Stimulated activated CD8-positive, alpha-beta memory T cell treated with anti-CD3 and anti-CD28 coated beads, Interleukin-12 subunit alpha, Interleukin-12 subunit beta, amount 100 ng/mL, for 1 hour (primary cell): Measurements from ENCODE around the gene CACNA1D.

Experiments used
- DNase-seq: peaks from one replicate; pipeline ENCODE4 v3.0.0-alpha.2; 2020; ENCODE audit warnings: low read depth

Gene CACNA1D

GRCh38 chr3:53823026-53823955 lies 328.9 kb downstream of the CACNA1D start:
- no peak for DNase-seq

DNA sequence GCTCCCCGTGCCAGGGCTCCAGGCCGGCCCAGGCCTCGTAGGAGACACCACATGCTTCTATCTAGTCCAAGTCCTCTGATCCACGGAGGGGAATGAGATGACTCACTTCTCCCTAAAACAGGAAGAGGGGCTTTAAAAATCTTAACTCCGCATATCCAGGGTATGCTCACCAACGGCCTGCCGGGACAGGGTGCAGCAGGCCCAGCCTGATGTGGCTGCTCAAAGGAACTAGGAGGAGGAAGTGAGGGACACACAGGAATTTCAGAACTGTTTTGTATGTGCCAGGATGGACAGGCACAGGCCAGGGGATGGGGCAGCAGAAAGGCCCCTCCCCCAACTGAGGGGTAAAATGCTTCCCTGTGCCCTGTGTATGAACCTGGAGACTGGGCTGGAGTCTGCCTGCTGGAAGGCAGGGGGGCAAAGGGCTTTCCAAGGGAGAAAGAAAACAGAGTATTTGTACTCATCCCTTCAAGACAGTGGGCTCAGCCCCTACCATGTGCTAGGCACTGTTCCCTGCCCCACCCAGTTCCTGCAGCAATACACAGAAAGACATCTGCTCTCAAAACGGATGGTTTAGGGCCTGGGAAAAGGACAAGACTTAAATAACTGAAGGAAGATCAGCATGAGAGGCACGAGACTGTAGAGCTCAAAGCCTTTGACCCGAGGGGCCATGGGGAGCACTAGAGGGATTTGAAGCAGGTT lies 329.7 kb downstream of the CACNA1D start:
- DNase-seq = no peak

- DNase-seq = no peak
Measured at GRCh38 chr3:53824795-53825194, 330.4 kb downstream of the CACNA1D start.

- DNase-seq = no peak
Measured at GRCh38 chr3:53826048-53826447, 331.6 kb downstream of the CACNA1D start.

- no peak for DNase-seq
Measured at GRCh38 chr3:53828581-53828980, 334.2 kb downstream of the CACNA1D start.

GRCh38 chr3:53829605-53830004 lies 335.2 kb downstream of the CACNA1D start:
- no peak for DNase-seq

DNA sequence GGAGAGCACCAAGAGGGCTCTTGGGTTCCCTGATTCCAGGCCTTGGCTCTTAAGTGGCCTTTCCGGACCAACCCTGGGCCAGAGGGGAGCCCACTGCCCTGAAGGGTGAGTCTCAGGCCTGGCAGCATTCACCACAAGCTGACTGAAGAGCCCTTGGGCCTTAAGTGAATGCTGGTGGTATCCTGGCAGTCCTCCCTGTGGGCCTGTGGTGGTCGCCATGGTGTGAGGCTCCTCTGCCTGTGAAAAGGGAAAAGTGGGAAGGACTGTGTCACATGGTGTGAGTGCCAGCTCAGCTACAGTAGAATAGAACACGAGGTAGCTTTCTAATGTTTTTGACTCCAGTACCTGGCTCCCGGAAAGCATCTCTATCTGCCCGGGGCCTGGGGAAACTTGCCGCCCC lies 336.5 kb downstream of the CACNA1D start:
- DNase-seq = no peak

GRCh38 chr3:53833053-53833645 lies 338.7 kb downstream of the CACNA1D start:
- DNase-seq = no peak

- no peak for DNase-seq
Measured at GRCh38 chr3:53833700-53834099, 339.3 kb downstream of the CACNA1D start.

GRCh38 chr3:53834429-53835095 lies 340.2 kb downstream of the CACNA1D start:
- DNase-seq = no peak

- no peak for DNase-seq
Measured at GRCh38 chr3:53835257-53835656, 340.8 kb downstream of the CACNA1D start.

GRCh38 chr3:53836084-53836872 lies 341.9 kb downstream of the CACNA1D start:
- DNase-seq = no peak

GRCh38 chr3:53837331-53837730 lies 342.9 kb downstream of the CACNA1D start:
- no peak for DNase-seq

DNA sequence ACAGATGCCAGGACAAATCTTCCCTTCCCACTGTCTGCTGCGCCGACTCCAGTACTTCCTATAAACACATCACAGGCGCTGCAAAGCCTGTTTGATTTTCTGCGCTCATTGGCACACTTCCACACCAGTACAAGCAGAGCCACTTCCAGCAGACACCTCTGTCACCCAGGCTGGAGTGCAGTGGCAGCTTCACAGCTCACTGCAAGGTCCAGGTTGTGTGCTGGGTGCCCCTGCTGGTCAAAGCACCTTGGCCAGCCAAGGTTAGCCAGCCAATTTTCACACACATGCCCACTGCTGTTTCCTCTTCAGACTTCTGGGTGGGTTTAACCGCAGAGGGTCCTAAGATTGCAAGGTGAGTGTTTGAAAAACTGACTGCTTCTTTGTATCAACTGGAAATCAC lies 346.9 kb downstream of the CACNA1D start:
- no peak for DNase-seq

DNA sequence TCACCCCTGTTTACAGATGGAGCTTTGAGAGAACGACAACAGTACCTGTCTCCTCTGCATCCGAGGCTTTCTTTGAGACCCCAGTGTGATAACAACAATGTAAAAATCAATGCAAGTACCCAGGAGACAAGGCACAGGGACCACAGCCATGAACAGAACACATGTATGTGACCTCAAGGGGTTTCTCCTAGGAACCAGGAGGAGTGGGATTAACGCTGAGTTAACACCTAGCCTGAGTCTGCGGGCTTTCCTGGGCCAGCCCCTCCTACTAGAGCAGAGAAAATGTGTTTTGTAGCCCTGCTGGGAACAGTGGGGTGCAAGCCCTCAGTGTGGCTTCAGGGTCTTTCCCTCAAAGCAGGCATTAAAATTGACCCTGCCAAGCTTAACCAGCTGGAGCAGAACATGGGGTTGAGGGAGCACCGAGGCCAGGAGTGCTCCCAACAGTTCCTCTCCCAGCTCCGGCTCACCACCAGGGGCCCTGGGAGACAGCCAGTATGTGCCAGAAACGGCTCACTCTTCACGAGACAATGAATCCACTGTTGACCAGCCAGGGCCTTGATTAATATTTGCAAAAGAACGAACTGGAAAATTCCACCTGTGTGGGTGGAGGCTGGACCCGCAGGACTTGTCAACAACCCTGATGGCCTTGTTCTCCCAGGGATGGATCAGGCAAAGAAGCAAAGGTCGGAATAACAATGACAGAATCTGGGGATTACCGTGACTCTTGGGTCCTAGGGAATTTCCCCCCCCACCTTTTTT lies 348.2 kb downstream of the CACNA1D start:
- DNase-seq = no peak

DNA sequence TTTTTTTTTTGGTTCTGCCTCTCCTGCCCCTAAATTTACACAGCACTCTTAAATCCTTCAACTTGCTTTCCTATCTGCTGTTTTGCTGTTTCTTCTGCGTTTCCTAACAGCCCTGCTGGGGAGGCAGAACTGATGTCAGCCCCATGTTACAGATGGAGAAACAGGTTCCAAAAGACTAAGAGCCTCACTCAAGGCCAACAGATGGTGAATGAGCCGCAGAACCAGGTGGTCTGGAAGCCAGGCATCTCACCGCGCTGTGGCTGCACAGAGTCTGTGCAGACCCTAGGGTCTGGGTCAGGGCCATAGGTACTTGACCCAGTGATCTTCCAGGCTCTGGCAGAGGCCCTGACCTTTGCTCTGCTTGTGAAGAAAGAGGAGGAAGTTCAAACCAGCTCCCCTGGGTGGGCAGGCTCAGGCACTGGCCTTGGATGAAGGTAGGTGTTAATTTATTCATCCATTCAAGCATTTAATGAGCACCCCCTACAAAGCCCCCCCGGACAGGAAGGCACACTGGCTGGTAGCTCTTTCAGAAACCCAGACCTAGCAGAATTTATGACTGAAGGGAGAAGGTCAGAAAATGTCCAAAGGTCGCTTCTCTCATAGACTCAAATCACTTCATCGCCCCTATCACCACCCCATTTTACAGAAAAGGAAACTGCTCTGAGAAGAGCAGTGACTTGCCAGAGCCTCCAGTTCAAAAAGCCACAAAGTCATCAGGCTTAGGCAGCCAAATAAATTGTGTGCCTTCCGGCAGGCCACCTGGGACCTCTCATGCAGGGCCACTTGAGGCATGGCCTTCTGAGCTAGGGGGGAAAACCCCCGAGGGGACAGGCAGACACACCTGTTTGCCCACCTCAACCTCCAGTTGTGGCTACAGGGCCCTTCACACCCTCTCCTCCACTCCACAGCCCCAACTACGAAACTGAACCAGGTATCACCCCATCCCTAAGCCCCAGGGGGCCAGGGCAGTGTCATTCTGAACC lies 349.1 kb downstream of the CACNA1D start:
- DNase-seq = no peak

GRCh38 chr3:53844262-53845102 lies 350.1 kb downstream of the CACNA1D start:
- DNase-seq = no peak

DNA sequence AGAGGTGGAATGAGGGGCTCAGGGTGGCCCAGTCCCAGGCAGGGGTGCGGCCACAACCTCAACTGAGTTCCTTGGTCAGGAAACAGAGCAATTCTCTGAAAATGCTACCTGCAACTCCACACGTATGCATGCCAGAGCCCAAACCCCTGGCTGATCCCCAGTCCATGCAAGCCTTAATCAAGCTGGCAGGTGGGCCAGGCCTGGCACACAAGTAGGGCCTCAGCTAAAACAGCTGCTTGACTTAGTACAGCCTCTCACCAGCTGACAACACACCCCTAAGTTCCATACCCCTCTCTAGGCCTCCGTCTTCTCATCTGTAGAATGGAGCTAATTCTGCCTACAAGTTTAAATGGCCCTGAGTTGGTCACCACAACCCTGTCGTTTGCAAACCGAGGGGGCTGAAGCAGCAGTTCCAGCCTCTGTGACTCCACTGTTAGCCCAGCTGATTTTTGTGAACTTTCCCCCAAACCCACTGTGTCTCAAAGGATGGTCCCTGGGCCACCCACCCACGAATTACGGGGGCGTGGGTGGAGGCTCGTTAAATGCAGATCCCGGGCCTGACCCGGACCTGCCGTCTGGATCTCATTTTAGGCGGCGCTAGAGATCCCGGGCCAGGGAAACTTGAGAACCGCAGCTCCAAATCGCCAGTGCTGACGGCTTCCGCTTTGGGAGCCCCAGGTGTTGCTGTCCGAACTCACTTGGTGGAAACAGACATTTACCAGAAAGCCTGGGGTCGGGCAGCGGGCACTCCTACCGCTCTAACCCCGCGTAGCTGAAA lies 350.9 kb downstream of the CACNA1D start:
- no peak for DNase-seq
